ENCODE results near the gene CLMP. TPM values are rescaled to one million over a fixed set of nuclear protein-coding genes. Genes with fewer than 3 reads are reported as not detected.

CLMP gene
- total and polyA plus RNA-seq, 3 donors from 2014 or later, result 6.0 to 6.5 (median 6.3) TPM

GRCh38 chr11:123173040-123173855 lies 21.8 kb downstream of the CLMP start:
- H3K9me3 ChIP-seq, result no peaks in the 10 kb centered on the region
- DNase-seq, result no peak
- no peaks in the 10 kb centered on the region for H3K36me3 ChIP-seq (ENCODE audit: low read depth, missing control alignments)
- peaks cover 5% of the 10 kb centered on the region for H3K4me1 ChIP-seq
- TF ChIP-seq POLR2A (IDR thresholded peaks at IDR 0.05), result no peak
- TF ChIP-seq CTCF (IDR thresholded peaks at IDR 0.05), result no peak
- no peak overlapping the region for H3K27ac ChIP-seq
- H3K27me3 ChIP-seq, result no peaks in the 10 kb centered on the region
- intact Hi-C loops (cut with DNase I; ENCODE audit: low total_unique reads), result no loop called here
- H3K4me3 ChIP-seq, result no peak overlapping the region
- WGBS, 2 donors, result 79 to 90% methylated on average over 4 of the region's 4 CpGs

DNA sequence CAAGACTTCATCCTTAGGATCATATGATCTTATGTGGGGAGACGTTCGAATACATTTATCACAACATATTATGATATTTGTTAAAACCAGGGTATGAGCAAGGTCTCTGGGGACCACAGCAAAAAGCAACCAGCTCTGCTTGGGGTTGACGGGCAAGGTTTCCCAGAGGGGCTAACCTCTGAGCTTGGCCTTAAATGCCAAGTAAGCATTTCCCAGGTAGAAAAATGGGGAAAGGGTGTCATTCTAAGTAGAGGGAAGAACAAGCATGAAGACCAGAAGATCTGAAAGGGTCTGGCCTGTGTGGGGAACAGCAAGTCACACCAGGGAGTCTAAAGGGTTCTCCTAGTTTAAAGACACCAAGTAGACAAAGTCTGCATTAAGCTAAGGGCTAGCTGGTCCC lies 24.1 kb downstream of the CLMP start:
- 86 to 95% methylated on average over 3 of the region's 3 CpGs for WGBS, 2 donors
- no peak for DNase-seq
- H3K9me3 ChIP-seq, result no peaks in the 10 kb centered on the region
- intact Hi-C loops (cut with DNase I; ENCODE audit: low total_unique reads), result no loop called here
- H3K4me3 ChIP-seq, result no peak overlapping the region
- no peak overlapping the region for H3K27ac ChIP-seq
- H3K4me1 ChIP-seq, result peaks cover 5% of the 10 kb centered on the region
- TF ChIP-seq CTCF (IDR thresholded peaks at IDR 0.05), result no peak
- no peak for TF ChIP-seq POLR2A (IDR thresholded peaks at IDR 0.05)
- no peaks in the 10 kb centered on the region for H3K36me3 ChIP-seq (ENCODE audit: low read depth, missing control alignments)
- H3K27me3 ChIP-seq, result no peaks in the 10 kb centered on the region

GRCh38 chr11:123169821-123170220 lies 25.2 kb downstream of the CLMP start:
- no peak for TF ChIP-seq CTCF (IDR thresholded peaks at IDR 0.05)
- no peak for TF ChIP-seq POLR2A (IDR thresholded peaks at IDR 0.05)
- Histone ChIP-seq H3K27me3 (no peaks in the 10 kb centered on the region), H3K27ac (no peak overlapping the region), H3K36me3 (ENCODE audit: low read depth, missing control alignments) (no peaks in the 10 kb centered on the region), H3K4me1 (peaks cover under 1% of the 10 kb centered on the region), H3K9me3 (no peaks in the 10 kb centered on the region), H3K4me3 (no peak overlapping the region)
- DNase-seq, result no peak
- intact Hi-C loops (cut with DNase I; ENCODE audit: low total_unique reads), result no loop called here
- 97 to 100% methylated on average over 3 of the region's 3 CpGs for WGBS, 2 donors

- H3K4me3 ChIP-seq, result no peak overlapping the region
- WGBS, 2 donors, result 40 to 83% methylated on average over 2 to 3 of the region's 3 CpGs
- H3K9me3 ChIP-seq, result no peaks in the 10 kb centered on the region
- no peaks in the 10 kb centered on the region for H3K27me3 ChIP-seq
- no peaks in the 10 kb centered on the region for H3K4me1 ChIP-seq
- no peak overlapping the region for H3K27ac ChIP-seq
- no peaks in the 10 kb centered on the region for H3K36me3 ChIP-seq (ENCODE audit: low read depth, missing control alignments)
- intact Hi-C loops (cut with DNase I; ENCODE audit: low total_unique reads), result no loop called here
- TF ChIP-seq POLR2A (IDR thresholded peaks at IDR 0.05) (no peak), CTCF (IDR thresholded peaks at IDR 0.05) (no peak)
- no peak for DNase-seq
These were observed 26.0 kb downstream of the CLMP start for GRCh38 chr11:123168955-123169484.

Data from testis (tissue), 3 donors.